ENCODE results near the gene SURF1. TPM values are rescaled to one million over a fixed set of nuclear protein-coding genes. Genes with fewer than 3 reads are reported as not detected.

SURF1 gene
- total and polyA plus RNA-seq, 2 donors (not counting 1 experiment from before 2014, with no cell fraction given): 44.1 to 54.5 TPM

GRCh38 chr9:133346021-133346785 lies 10.1 kb downstream of the SURF1 start:
- TF ChIP-seq, protein P1, sequence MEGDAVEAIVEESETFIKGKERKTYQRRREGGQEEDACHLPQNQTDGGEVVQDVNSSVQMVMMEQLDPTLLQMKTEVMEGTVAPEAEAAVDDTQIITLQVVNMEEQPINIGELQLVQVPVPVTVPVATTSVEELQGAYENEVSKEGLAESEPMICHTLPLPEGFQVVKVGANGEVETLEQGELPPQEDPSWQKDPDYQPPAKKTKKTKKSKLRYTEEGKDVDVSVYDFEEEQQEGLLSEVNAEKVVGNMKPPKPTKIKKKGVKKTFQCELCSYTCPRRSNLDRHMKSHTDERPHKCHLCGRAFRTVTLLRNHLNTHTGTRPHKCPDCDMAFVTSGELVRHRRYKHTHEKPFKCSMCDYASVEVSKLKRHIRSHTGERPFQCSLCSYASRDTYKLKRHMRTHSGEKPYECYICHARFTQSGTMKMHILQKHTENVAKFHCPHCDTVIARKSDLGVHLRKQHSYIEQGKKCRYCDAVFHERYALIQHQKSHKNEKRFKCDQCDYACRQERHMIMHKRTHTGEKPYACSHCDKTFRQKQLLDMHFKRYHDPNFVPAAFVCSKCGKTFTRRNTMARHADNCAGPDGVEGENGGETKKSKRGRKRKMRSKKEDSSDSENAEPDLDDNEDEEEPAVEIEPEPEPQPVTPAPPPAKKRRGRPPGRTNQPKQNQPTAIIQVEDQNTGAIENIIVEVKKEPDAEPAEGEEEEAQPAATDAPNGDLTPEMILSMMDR (IDR thresholded peaks at IDR 0.05): no peak
- no peak for TF ChIP-seq EZH2 (IDR thresholded peaks at IDR 0.05; ENCODE audit: borderline replicate concordance, insufficient read depth, low read depth, low read length, poor library complexity, severe bottlenecking)
- Histone ChIP-seq H4K20me1 (ENCODE audit: control insufficient read depth, insufficient read depth, low read length, poor library complexity, severe bottlenecking) (peaks cover 27% of the 10 kb centered on the region), H3K27ac (ENCODE audit: low read length in 2 of 2) (peak overlapping the region in 1 of 2 donors; percentile 90), H3K36me3 (replicated peaks in 1 of 2; ENCODE audit: control extremely low read depth in 1 of 2, control insufficient read depth in 1 of 2, extremely low read depth in 1 of 2, insufficient read depth in 2 of 2, low read length in 1 of 2) (peaks cover 0 to 65% of the 10 kb centered on the region in 2 experiments), H3K79me2 (ENCODE audit: control insufficient read depth, insufficient read depth, low read length) (peaks cover 41% of the 10 kb centered on the region), H3K27me3 (replicated peaks in 1 of 4; ENCODE audit: control extremely low read depth in 1 of 4, control insufficient read depth in 3 of 4, insufficient read depth in 4 of 4, low read length in 3 of 4) (no peaks in the 10 kb centered on the region), H3K9ac (ENCODE audit: low read length) (peak overlapping the region; percentile 93), H2AFZ (ENCODE audit: insufficient read depth, low read depth, low read length, poor library complexity, severe bottlenecking) (no peak overlapping the region), H3K4me3 (ENCODE audit: control extremely low read depth in 1 of 5, extremely low read depth in 1 of 5, insufficient read depth in 1 of 5, low read depth in 2 of 5, low read length in 4 of 5) (peak overlapping the region in 4 of 5 experiments; percentile 92 to 96 (median 93)), H3K4me1 (ENCODE audit: control insufficient read depth in 2 of 2, insufficient read depth in 2 of 2, low read length in 2 of 2) (peaks cover 30 to 43% of the 10 kb centered on the region in 2 donors), H3K9me3 (ENCODE audit: control extremely low read depth in 1 of 3, control insufficient read depth in 2 of 3, insufficient read depth in 1 of 3, low read length in 2 of 3) (no peaks in the 10 kb centered on the region), H3K4me2 (replicated peaks; ENCODE audit: low read depth, low read length, poor library complexity, severe bottlenecking) (peak overlapping the region; percentile 93)
- no peak for ATAC-seq (ENCODE audit: low read depth)
- H3K27ac Mint-ChIP-seq: peak overlapping the region; percentile 83
- H3K9me3 Mint-ChIP-seq (ENCODE audit: insufficient read depth): no peaks in the 10 kb centered on the region
- H3K4me1 Mint-ChIP-seq: peaks cover 46% of the 10 kb centered on the region
- CTCF ChIA-PET: interaction anchor here (0.5 kb wide), 1 partner anchor 9 kb away, joined by 4 read pairs; no protein-coding TSS in a partner anchor
- 87% methylated on average over 15 of the region's 15 CpGs for WGBS (ENCODE audit: insufficient coverage)
- no peaks in the 10 kb centered on the region for H3K27me3 Mint-ChIP-seq
- H3K4me3 Mint-ChIP-seq: peak overlapping the region; percentile 97
- no peak for DNase-seq
- POLR2A ChIA-PET: no interaction called here
- intact Hi-C loops (cut with micrococcal nuclease): loop anchor here (5.0 kb wide), 1 partner anchor 131 kb away; the partner anchor contains the start of gene SLC2A6

DNA sequence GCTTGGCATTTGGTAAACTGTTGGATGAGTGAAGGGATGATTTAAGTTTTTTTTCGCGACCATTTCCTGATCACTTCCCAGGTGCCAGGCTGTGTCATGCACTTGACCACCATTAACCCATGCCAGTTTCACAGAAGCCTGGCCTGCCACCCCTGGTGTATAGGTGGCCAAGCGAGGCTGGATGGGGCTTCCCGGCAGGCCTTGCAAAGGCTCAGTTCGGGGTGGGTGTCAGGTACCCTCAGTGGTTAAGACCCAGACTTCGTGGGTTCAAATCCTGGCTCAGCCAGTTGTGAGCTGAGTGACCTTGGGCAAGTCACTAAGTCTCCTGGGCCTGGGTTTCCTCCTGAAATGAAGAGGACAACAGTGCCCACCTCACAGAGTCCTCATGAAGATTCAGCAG lies 10.7 kb downstream of the SURF1 start:
- Histone ChIP-seq H2AFZ (ENCODE audit: insufficient read depth, low read depth, low read length, poor library complexity, severe bottlenecking) (no peak overlapping the region), H3K4me2 (replicated peaks; ENCODE audit: low read depth, low read length, poor library complexity, severe bottlenecking) (no peak overlapping the region), H3K9ac (ENCODE audit: low read length) (no peak overlapping the region), H3K27me3 (replicated peaks in 1 of 4; ENCODE audit: control extremely low read depth in 1 of 4, control insufficient read depth in 3 of 4, insufficient read depth in 4 of 4, low read length in 3 of 4) (no peaks in the 10 kb centered on the region), H3K36me3 (replicated peaks in 1 of 2; ENCODE audit: control extremely low read depth in 1 of 2, control insufficient read depth in 1 of 2, extremely low read depth in 1 of 2, insufficient read depth in 2 of 2, low read length in 1 of 2) (peaks cover 0 to 62% of the 10 kb centered on the region in 2 experiments), H3K79me2 (ENCODE audit: control insufficient read depth, insufficient read depth, low read length) (peaks cover 41% of the 10 kb centered on the region), H3K27ac (ENCODE audit: low read length in 2 of 2) (no peak overlapping the region), H3K4me1 (ENCODE audit: control insufficient read depth in 2 of 2, insufficient read depth in 2 of 2, low read length in 2 of 2) (peaks cover 36 to 50% of the 10 kb centered on the region in 2 donors), H3K4me3 (ENCODE audit: control extremely low read depth in 1 of 5, extremely low read depth in 1 of 5, insufficient read depth in 1 of 5, low read depth in 2 of 5, low read length in 4 of 5) (no peak overlapping the region), H4K20me1 (ENCODE audit: control insufficient read depth, insufficient read depth, low read length, poor library complexity, severe bottlenecking) (peaks cover 27% of the 10 kb centered on the region), H3K9me3 (ENCODE audit: control extremely low read depth in 1 of 3, control insufficient read depth in 2 of 3, insufficient read depth in 1 of 3, low read length in 2 of 3) (no peaks in the 10 kb centered on the region)
- no peak overlapping the region for H3K27ac Mint-ChIP-seq
- no peaks in the 10 kb centered on the region for H3K27me3 Mint-ChIP-seq
- no peaks in the 10 kb centered on the region for H3K9me3 Mint-ChIP-seq (ENCODE audit: insufficient read depth)
- peak overlapping the region; percentile 34 for H3K4me3 Mint-ChIP-seq
- TF ChIP-seq, protein P1 (IDR thresholded peaks at IDR 0.05): no peak
- no peak for TF ChIP-seq EZH2 (IDR thresholded peaks at IDR 0.05; ENCODE audit: borderline replicate concordance, insufficient read depth, low read depth, low read length, poor library complexity, severe bottlenecking)
- CTCF ChIA-PET: interaction anchor here (0.5 kb wide), 1 partner anchor 10 kb away, joined by 4 read pairs; no protein-coding TSS in a partner anchor
- intact Hi-C loops (cut with micrococcal nuclease): loop anchor here (5.0 kb wide), 1 partner anchor 132 kb away; the partner anchor contains the start of gene SLC2A6
- POLR2A ChIA-PET: no interaction called here
- no peak for ATAC-seq (ENCODE audit: low read depth)
- peaks cover 52% of the 10 kb centered on the region for H3K4me1 Mint-ChIP-seq
- 100% methylated on average over 5 of the region's 6 CpGs for WGBS (ENCODE audit: insufficient coverage)
- DNase-seq: no peak

Measured in B cell (primary cell).